ENCODE results near the gene STON2. TPM values are rescaled to one million over a fixed set of nuclear protein-coding genes. Genes with fewer than 3 reads are reported as not detected.

The STON2 gene
- polyA plus RNA-seq, 1 experiment = not detected

DNA sequence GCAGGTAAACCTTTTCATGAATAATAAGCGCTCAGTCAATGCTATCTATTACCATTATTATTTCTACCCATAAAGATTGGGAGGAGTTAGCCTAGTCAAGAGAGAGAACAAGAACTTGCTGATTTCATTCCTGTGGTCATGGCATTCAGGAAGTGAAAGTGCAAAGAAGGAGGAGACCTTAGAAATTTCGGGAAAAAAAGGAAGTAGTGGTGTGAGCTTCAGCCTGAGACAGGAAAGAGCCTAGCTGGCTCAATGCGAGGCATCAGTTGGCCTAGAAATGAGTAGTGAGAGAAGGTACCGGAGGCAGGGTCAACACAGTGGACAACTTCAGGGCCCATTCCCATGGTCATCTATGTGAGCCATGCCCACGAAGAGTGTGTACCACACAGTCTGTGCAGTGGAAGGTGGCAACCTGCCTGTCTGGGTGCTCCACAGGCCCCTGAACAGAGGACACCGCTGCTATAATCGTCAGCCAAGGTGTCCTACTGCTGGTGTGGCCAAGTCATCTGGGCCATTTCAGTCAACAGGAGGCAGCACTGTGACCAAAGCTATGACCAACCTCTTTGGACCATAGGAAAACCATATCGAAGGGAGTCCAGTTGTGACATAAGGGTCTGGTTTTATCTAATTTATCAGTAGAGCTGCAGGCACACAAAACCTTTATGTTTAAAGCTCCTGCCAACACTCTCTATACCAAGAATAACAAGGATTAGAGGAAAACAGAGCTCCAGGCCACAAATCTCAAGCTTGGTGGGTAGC is 16.2 kb upstream of the STON2 start:
- POLR2A ChIA-PET = interaction anchor here (0.7 kb wide), 1 partner anchor 116 kb away, joined by 3 read pairs; no protein-coding TSS in a partner anchor
- CTCF ChIA-PET = no interaction called here
- DNase-seq (ENCODE audit: low read depth, low spot score) = no peak
- H3K27me3 ChIP-seq (ENCODE audit: control insufficient read depth, insufficient read depth, low read length) = no peaks in the 10 kb centered on the region
- H3K9me3 ChIP-seq (ENCODE audit: control insufficient read depth, insufficient read depth, low read length) = no peaks in the 10 kb centered on the region
- H3K4me3 ChIP-seq (ENCODE audit: low read depth, low read length) = no peak overlapping the region
- TF ChIP-seq, protein P1, sequence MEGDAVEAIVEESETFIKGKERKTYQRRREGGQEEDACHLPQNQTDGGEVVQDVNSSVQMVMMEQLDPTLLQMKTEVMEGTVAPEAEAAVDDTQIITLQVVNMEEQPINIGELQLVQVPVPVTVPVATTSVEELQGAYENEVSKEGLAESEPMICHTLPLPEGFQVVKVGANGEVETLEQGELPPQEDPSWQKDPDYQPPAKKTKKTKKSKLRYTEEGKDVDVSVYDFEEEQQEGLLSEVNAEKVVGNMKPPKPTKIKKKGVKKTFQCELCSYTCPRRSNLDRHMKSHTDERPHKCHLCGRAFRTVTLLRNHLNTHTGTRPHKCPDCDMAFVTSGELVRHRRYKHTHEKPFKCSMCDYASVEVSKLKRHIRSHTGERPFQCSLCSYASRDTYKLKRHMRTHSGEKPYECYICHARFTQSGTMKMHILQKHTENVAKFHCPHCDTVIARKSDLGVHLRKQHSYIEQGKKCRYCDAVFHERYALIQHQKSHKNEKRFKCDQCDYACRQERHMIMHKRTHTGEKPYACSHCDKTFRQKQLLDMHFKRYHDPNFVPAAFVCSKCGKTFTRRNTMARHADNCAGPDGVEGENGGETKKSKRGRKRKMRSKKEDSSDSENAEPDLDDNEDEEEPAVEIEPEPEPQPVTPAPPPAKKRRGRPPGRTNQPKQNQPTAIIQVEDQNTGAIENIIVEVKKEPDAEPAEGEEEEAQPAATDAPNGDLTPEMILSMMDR (IDR thresholded peaks at IDR 0.05; ENCODE audit: low read depth, low read length) = no peak
- no peak overlapping the region for H3K27ac ChIP-seq (ENCODE audit: low read depth, low read length)

DNA sequence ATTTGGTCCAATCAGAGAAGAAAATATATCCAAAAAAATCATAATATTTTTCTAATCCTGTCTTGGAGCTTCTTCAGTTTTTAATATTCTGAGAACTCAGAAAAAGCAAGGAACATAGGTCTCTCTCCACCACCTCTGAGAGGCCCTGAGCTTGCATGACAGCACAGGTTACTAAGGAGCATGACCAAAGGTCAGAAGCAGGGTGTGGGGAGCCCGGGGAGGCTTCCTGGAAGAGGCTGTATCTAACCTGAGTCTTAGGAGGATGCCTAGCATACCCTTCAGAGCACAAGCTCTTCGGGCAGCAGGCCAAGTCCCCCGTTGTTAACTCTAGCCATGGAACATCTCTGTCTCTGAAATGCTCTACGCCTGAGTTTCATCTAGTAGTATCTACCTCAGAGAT is 15.7 kb upstream of the STON2 start:
- Histone ChIP-seq H3K4me3 (ENCODE audit: low read depth, low read length) (no peak overlapping the region), H3K27me3 (ENCODE audit: control insufficient read depth, insufficient read depth, low read length) (no peaks in the 10 kb centered on the region), H3K27ac (ENCODE audit: low read depth, low read length) (no peak overlapping the region), H3K9me3 (ENCODE audit: control insufficient read depth, insufficient read depth, low read length) (no peaks in the 10 kb centered on the region)
- ChIA-PET CTCF (no interaction called here), POLR2A (interaction anchor here (0.7 kb wide), 1 partner anchor 115 kb away, joined by 3 read pairs; no protein-coding TSS in a partner anchor)
- TF ChIP-seq, protein P1 (IDR thresholded peaks at IDR 0.05; ENCODE audit: low read depth, low read length) = no peak
- no peak for DNase-seq (ENCODE audit: low read depth, low spot score)

DNA sequence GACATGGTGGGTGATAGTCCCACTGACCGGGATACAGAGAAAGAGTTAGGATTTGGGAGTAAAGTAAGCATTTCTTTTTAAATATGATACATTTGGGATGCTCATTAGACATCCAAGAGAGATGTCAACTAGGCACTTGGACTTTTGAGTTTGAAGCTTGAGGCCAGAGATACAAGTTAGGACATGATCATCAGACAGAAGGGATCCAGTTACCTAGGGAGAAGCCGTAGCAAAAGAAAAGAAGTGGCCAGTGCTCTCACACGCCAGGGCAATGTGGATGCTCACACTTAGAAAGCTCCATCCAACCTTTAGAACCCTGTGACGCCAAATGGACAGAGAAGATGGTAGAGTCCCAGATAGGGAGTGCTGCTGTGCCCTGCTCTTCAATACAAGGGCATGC is 14.0 kb upstream of the STON2 start:
- no peak overlapping the region for H3K27ac ChIP-seq (ENCODE audit: low read depth, low read length)
- H3K9me3 ChIP-seq (ENCODE audit: control insufficient read depth, insufficient read depth, low read length) = no peaks in the 10 kb centered on the region
- TF ChIP-seq, protein P1 (IDR thresholded peaks at IDR 0.05; ENCODE audit: low read depth, low read length) = no peak
- DNase-seq (ENCODE audit: low read depth, low spot score) = no peak
- no peaks in the 10 kb centered on the region for H3K27me3 ChIP-seq (ENCODE audit: control insufficient read depth, insufficient read depth, low read length)
- CTCF ChIA-PET = no interaction called here
- POLR2A ChIA-PET = no interaction called here
- H3K4me3 ChIP-seq (ENCODE audit: low read depth, low read length) = no peak overlapping the region

DNA sequence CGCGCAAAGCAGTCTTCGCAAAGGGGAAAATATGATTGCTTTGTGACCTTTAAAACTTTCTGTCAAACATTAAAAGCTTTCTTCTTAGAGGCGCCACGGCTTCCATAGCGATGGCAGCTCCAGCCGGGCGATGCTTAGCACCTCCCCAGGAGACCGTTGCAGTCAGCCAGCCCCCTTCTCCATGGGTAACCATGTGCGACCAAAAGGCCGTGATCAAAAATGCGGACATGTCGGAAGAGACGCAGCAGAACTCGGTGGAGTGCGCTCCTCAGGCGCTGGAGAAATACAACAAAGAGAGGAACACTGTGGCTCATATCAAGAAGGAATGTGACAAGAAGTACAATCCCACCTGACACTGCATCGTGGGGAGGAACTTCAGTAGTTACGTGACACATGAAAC is 12.7 kb upstream of the STON2 start:
- TF ChIP-seq, protein P1 (IDR thresholded peaks at IDR 0.05; ENCODE audit: low read depth, low read length) = no peak
- ChIA-PET CTCF (no interaction called here), POLR2A (no interaction called here)
- H3K4me3 ChIP-seq (ENCODE audit: low read depth, low read length) = no peak overlapping the region
- H3K9me3 ChIP-seq (ENCODE audit: control insufficient read depth, insufficient read depth, low read length) = no peaks in the 10 kb centered on the region
- no peaks in the 10 kb centered on the region for H3K27me3 ChIP-seq (ENCODE audit: control insufficient read depth, insufficient read depth, low read length)
- no peak overlapping the region for H3K27ac ChIP-seq (ENCODE audit: low read depth, low read length)
- DNase-seq (ENCODE audit: low read depth, low spot score) = no peak

DNA sequence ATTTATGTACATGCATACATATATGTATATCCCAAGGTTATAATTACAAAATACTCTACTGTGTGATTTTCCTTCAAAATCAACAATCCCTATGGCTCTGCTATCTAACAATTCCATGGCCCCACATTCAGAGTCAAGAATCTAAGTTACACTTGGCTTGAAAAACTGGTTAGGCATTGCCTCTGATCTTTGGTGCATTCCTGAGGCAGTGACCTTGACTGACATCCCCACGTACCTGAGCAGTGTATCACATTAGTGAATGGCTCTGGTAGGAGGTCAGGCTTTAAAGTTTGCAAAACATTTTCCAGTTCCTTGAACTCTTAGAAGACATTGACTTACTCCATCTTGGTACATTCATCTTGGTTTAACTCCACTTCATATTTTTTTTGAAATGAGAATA is 8.5 kb upstream of the STON2 start:
- no peak for DNase-seq (ENCODE audit: low read depth, low spot score)
- H3K27me3 ChIP-seq (ENCODE audit: control insufficient read depth, insufficient read depth, low read length) = no peaks in the 10 kb centered on the region

More for the DNA sequence above, 8.5 kb upstream of the STON2 start:
- TF ChIP-seq, protein P1 (IDR thresholded peaks at IDR 0.05; ENCODE audit: low read depth, low read length) = no peak
- POLR2A ChIA-PET = no interaction called here
- Histone ChIP-seq H3K9me3 (ENCODE audit: control insufficient read depth, insufficient read depth, low read length) (no peaks in the 10 kb centered on the region), H3K4me3 (ENCODE audit: low read depth, low read length) (no peak overlapping the region), H3K27ac (ENCODE audit: low read depth, low read length) (no peak overlapping the region)
- CTCF ChIA-PET = no interaction called here

Measured in AG04450 (cell line).